PC-3 (cell line): ENCODE data around the gene IL7R.

Experiments used
- CTCF ChIP-seq: fragments of 300-600 bp; sonication (generic); conservative IDR thresholded peaks from 2 replicates; pipeline ENCODE4 v1.5.1; 2017; ENCODE audit warnings: antibody characterized with exemption, low read depth, mild to moderate bottlenecking, low read length
- EZH2 ChIP-seq: fragments of 300-600 bp; sonication (generic); IDR thresholded peaks from one replicate; pipeline ENCODE4 v1.6.1; 2017; ENCODE audit warnings: antibody characterized with exemption, mild to moderate bottlenecking, low read length; ENCODE audit not compliant: unreplicated experiment
- EZH2phosphoT487 ChIP-seq: fragments of 300-600 bp; sonication (generic); IDR thresholded peaks from 2 replicates; pipeline ENCODE4 v1.6.1; 2018; ENCODE audit warnings: mild to moderate bottlenecking, antibody characterized with exemption, low read length, borderline replicate concordance

- TF ChIP-seq CTCF (peak; percentile 97), EZH2 (no peak), EZH2phosphoT487 (no peak)
Observed at GRCh38 chr5:35924950-35925722, 68.4 kb downstream of the IL7R start.
